IMR-90 (cell line): ENCODE data around the gene FAM168B. TPM values are rescaled to one million over a fixed set of nuclear protein-coding genes. Genes with fewer than 3 reads are reported as not detected.
A peak's percentile ranks its signal among the peaks of the same experiment; 100 is the strongest.

Source experiments
- ATAC-seq: fragments of 200-7000 bp; cut with Tn5 transposase; 2 replicates; pipeline ENCODE4 v1.9.1; 2020; ENCODE audit warnings: low read depth, mild to moderate bottlenecking, moderate library complexity
- BruUV-seq: library from RNA; stranded (reverse); fragments of 400-500 nt; replicated peaks from 2 replicates; lab custom pipeline; 2021; lab: Mats Ljungman, UMichigan
- CTCF ChIA-PET: fragments of 300-600 bp; formaldehyde crosslinking; extraction: SDS; loops from one replicate; lab custom pipeline; 2021; ENCODE audit warnings: antibody characterized with exemption; lab: Yijun Ruan, JAX
- POLR2A ChIA-PET: fragments of 300-600 bp; sonication (Branson Sonifier 250); formaldehyde crosslinking; loops from one replicate; lab custom pipeline; 2022; ENCODE audit warnings: antibody characterized with exemption; ENCODE audit not compliant: unreplicated experiment; lab: Charles Lee
- DNase-seq: peaks from one replicate; pipeline ENCODE4 v3.0.0; 2013
- H2AFZ ChIP-seq: replicated peaks from 2 replicates; pipeline ENCODE3; 2013; ENCODE audit warnings: low read length, mild to moderate bottlenecking; ENCODE audit not compliant: poor library complexity
- H2AK5ac ChIP-seq: 2 replicates; pipeline ENCODE4 v1.6.1; 2013; ENCODE audit warnings: low read depth, low read length, inconsistent platforms
- H2AK9ac ChIP-seq: replicated peaks from 2 replicates; pipeline ENCODE3; 2013; ENCODE audit warnings: mild to moderate bottlenecking, low read depth, low read length, moderate library complexity; ENCODE audit not compliant: poor library complexity
- H2BK120ac ChIP-seq: 2 replicates; pipeline ENCODE4 v1.6.1; 2013; ENCODE audit warnings: low read depth, low read length, inconsistent platforms
- H2BK15ac ChIP-seq: 3 replicates; pipeline ENCODE4 v1.6.1; 2013; ENCODE audit warnings: low read depth, low read length, inconsistent platforms
- H2BK20ac ChIP-seq: 2 replicates; pipeline ENCODE4 v1.6.1; 2013; ENCODE audit warnings: low read depth, mild to moderate bottlenecking, inconsistent platforms, low read length, moderate library complexity
- H2BK5ac ChIP-seq: 2 replicates; pipeline ENCODE4 v1.6.1; 2013; ENCODE audit warnings: mild to moderate bottlenecking, low read depth, low read length, inconsistent platforms; ENCODE audit not compliant: poor library complexity, severe bottlenecking
- H3K14ac ChIP-seq: replicated peaks from 2 replicates; pipeline ENCODE4 v1.6.1; 2013; ENCODE audit warnings: low read depth, low read length, inconsistent platforms
- H3K18ac ChIP-seq: 2 replicates; pipeline ENCODE4 v1.6.1; 2013; ENCODE audit warnings: low read depth, low read length, control low read depth
- H3K23ac ChIP-seq: 2 replicates; pipeline ENCODE4 v1.6.1; 2013; ENCODE audit warnings: low read depth, low read length, inconsistent platforms
- H3K27ac ChIP-seq: 2 replicates; pipeline ENCODE4 v1.5.1; 2013; ENCODE audit warnings: mild to moderate bottlenecking, control low read depth, low read length; ENCODE audit not compliant: insufficient read depth
- H3K27me3 ChIP-seq: 2 replicates; pipeline ENCODE4 v1.6.1; 2013; ENCODE audit warnings: low read length; ENCODE audit not compliant: control insufficient read depth, insufficient read depth
- H3K36me3 ChIP-seq: 2 replicates; pipeline ENCODE4 v1.6.1; 2013; ENCODE audit warnings: low read length, mixed read lengths; ENCODE audit not compliant: control insufficient read depth, insufficient read depth
- H3K4ac ChIP-seq: 2 replicates; pipeline ENCODE4 v1.6.1; 2013; ENCODE audit warnings: low read depth, low read length, inconsistent platforms
- H3K4me1 ChIP-seq: 2 replicates; pipeline ENCODE4 v1.6.1; 2013; ENCODE audit warnings: low read length, mixed read lengths; ENCODE audit not compliant: control insufficient read depth, insufficient read depth
- H3K4me2 ChIP-seq: 2 replicates; pipeline ENCODE4 v1.6.1; 2013; ENCODE audit warnings: low read depth, mild to moderate bottlenecking, control low read depth, low read length, moderate library complexity
- H3K4me3 ChIP-seq: 2 replicates; pipeline ENCODE4 v1.5.1; 2013; ENCODE audit warnings: low read depth, mild to moderate bottlenecking, control low read depth, low read length, moderate library complexity; ENCODE audit not compliant: insufficient read depth
- H3K56ac ChIP-seq: 2 replicates; pipeline ENCODE4 v1.6.1; 2013; ENCODE audit warnings: low read length, inconsistent platforms; ENCODE audit not compliant: insufficient read depth; ENCODE audit errors: extremely low read depth
- H3K79me1 ChIP-seq, 2 experiments: 2 replicates each; pipeline ENCODE4 v1.6.1; 2013; ENCODE audit warnings: low read length in 2 of 2, inconsistent platforms in 1 of 2, low read depth in 1 of 2
- H3K9ac ChIP-seq: 2 replicates; pipeline ENCODE4 v1.6.1; 2013; ENCODE audit warnings: low read depth, low read length, control low read depth
- H3K9me1 ChIP-seq: 2 replicates; pipeline ENCODE4 v1.6.1; 2013; ENCODE audit warnings: low read length, inconsistent platforms; ENCODE audit not compliant: insufficient read depth
- H3K9me3 ChIP-seq: 2 replicates; pipeline ENCODE4 v1.6.1; 2013; ENCODE audit warnings: low read length; ENCODE audit not compliant: control insufficient read depth, insufficient read depth
- H4K20me1 ChIP-seq: 2 replicates; pipeline ENCODE4 v1.6.1; 2013; ENCODE audit warnings: low read length, inconsistent platforms; ENCODE audit not compliant: insufficient read depth
- H4K5ac ChIP-seq: 2 replicates; pipeline ENCODE4 v1.6.1; 2013; ENCODE audit warnings: mild to moderate bottlenecking, low read depth, low read length, control low read depth
- H4K8ac ChIP-seq, 2 experiments: 2 replicates each; pipeline ENCODE4 v1.6.1; 2013; ENCODE audit warnings: low read depth in 2 of 2, low read length in 2 of 2, control low read depth in 1 of 2, inconsistent platforms in 1 of 2
- H4K91ac ChIP-seq: 2 replicates; pipeline ENCODE4 v1.6.1; 2013; ENCODE audit warnings: low read depth, low read length, inconsistent platforms; ENCODE audit not compliant: insufficient read depth
- CEBPB ChIP-seq: IDR thresholded peaks from 2 replicates; pipeline ENCODE4 v1.6.1; 2012; ENCODE audit warnings: low read depth, low read length, improper control_type of control experiment
- CTCF ChIP-seq: conservative IDR thresholded peaks from 2 replicates; pipeline ENCODE4 v1.5.1; 2012; ENCODE audit warnings: mild to moderate bottlenecking, low read depth, low read length, improper control_type of control experiment
- MAFK ChIP-seq: IDR thresholded peaks from 2 replicates; pipeline ENCODE4 v1.6.1; 2012; ENCODE audit warnings: low read depth, low read length, improper control_type of control experiment
- MXI1 ChIP-seq: IDR thresholded peaks from 2 replicates; pipeline ENCODE4 v1.6.1; 2012; ENCODE audit warnings: low read depth, mild to moderate bottlenecking, low read length, moderate library complexity, borderline replicate concordance
- RCOR1 ChIP-seq: IDR thresholded peaks from 2 replicates; pipeline ENCODE4 v1.6.1; 2012; ENCODE audit warnings: mild to moderate bottlenecking, low read length, improper control_type of control experiment; ENCODE audit not compliant: insufficient replicate concordance
- RFX5 ChIP-seq: IDR thresholded peaks from 2 replicates; pipeline ENCODE4 v1.8.0; 2012; ENCODE audit warnings: low read depth, mild to moderate bottlenecking, low read length, moderate library complexity
- whole genome bisulfite sequencing, 2 experiments: methylation state at CpG; one replicate each; pipeline versions ENCODE4 v1.1.5 to v1.1.7; 2013; ENCODE audit warnings: missing lambda C conversion rate in 2 of 2; ENCODE audit not compliant: insufficient read length in 1 of 2; ENCODE audit errors: extremely low coverage in 2 of 2; 5-methylcytosine and 5-hydroxymethylcytosine counted together
- dilution Hi-C: fragments of 300-500 bp; cut with HindIII; formaldehyde crosslinking; loops from one replicate; pipeline ENCODE4 v1.14.3; 2018; ENCODE audit warnings: low sequenced_read_pairs; ENCODE audit not compliant: unreplicated experiment
- in situ Hi-C: fragments of 300-500 bp; cut with MboI; formaldehyde crosslinking; loops from 3 replicates; pipeline ENCODE4 v1.14.3; 2019; ENCODE audit warnings: low sequenced_read_pairs, inconsistent platforms, mixed read lengths
- intact Hi-C: fragments of 100-400 bp; cut with micrococcal nuclease; formaldehyde crosslinking; loops from 2 replicates; pipeline ENCODE4 v1.10.0; 2022
- polyA plus RNA-seq, 3 experiments: library from polyadenylated mRNA; depleted of rRNA; stranded (reverse); fragments of >200 nt; gene quantifications; 2 replicates each; pipeline ENCODE4 v1.2.3, GENCODE V29; 2012; ENCODE audit warnings: low replicate concordance in 1 of 3
- total RNA-seq: library from RNA; depleted of rRNA; stranded (reverse); fragments of >200 nt; gene quantifications from 2 replicates; pipeline ENCODE4 v1.2.3, GENCODE V29; 2012

The FAM168B gene
- total and polyA plus RNA-seq, 2 of the 4 experiments (the other 2 are of a cell fraction), result 76.4 to 106 TPM

DNA sequence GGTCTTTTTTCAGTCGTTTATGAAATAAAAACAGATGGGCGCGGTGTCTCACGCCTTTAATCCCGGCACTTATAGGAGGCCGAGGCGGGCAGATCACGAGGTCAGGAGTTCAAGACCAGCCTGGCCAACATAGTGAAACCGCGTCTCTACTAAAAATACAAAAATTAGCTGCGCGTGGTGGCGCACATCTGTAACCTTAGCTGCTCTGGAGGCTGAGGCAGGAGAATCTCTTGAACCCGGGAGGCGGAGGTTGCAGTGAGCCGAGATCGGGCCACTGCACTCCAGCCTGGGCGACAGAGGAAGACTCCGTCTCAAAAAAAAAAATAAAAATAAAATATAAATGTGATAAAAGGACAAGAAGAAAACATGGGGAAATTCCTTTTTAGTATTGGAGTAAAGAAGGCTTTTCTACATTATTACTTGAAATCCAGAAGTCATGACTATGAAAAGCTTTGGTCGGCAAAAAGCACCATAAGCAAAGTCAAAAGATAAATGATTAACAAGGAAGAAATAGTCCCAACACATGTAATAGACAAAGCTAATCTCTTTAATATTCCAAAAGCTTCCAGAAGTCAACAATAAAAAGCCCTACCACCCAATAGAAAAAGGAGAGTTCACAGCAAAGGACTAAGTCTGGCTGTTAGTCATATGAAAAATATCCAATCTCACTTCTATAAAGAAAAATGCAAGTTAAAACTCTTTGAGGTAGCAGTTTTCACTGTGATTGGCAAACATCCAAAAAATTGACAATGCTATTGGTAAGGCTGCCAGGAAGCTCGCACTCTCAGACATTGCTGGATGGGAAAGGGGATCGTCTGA lies 1.4 kb upstream of the FAM168B start (continued):
- TF ChIP-seq MXI1 (no peak), CEBPB (no peak)

DNA sequence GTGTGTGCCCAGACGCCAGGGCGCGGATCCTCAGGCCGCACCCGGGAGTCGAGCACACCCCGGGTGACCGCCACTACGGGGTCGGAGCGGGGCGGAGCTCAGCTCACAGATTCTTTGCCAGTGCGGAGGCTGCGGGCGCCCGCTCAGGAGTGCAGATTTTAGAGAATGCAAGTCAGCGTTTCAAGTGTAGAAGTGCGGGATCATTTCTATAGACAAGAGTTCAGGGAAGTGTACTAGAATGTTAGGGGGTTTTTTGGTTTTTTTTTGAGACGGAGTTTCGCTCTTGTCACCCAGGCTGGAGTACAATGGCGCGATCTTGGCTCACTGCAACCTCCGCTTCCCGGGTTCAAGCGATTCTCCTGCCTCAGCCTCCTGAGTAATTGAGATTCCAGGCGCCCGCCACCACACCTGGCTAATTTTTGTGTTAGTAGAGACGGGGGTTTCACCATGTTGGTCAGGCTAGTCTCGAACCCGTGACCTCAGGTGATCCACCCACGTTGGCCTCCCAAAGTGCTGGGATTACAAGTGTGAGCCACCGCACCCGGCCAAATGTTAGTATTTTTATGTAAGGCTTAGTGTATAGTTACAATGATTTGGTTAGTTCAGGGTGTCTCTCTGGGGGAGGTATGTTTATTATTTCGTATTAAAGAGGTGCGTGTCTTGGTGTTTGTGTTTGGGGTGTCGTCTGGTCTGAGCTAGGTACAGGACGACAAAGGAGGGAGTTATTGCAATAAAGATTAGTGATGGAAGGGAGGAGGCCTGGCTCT lies 619 bp upstream of the FAM168B start:
- intact Hi-C loops, result loop anchor here (5.0 to 10.0 kb wide), 2 partner anchors 37 to 299 kb away; no protein-coding TSS in a partner anchor
- H4K91ac ChIP-seq, result peak overlapping the region; percentile 86
- H2AK5ac ChIP-seq, result no peak overlapping the region
- H3K79me1 ChIP-seq, result peaks cover 5% of the 10 kb centered on the region in 2 experiments; a peak in 3 of 4 replicates
- H3K14ac ChIP-seq, result peak overlapping the region; percentile 58
- ATAC-seq, result peak; percentile 79
- H3K27me3 ChIP-seq, result no peaks in the 10 kb centered on the region
- in situ Hi-C loops, result no loop called here
- H3K27ac ChIP-seq, result peak overlapping the region; percentile 84
- CTCF ChIA-PET, result interaction anchor here (0.5 kb wide), 1 partner anchor 13 kb away, joined by 3 read pairs; no protein-coding TSS in a partner anchor
- peaks cover 28% of the 10 kb centered on the region for H4K20me1 ChIP-seq
- peak overlapping the region; percentile 91 for H2AFZ ChIP-seq
- no peaks in the 10 kb centered on the region; the same call in 1 of the 2 replicates for H3K9me1 ChIP-seq
- no peaks in the 10 kb centered on the region for H3K4me1 ChIP-seq
- H3K36me3 ChIP-seq, result peaks cover 4% of the 10 kb centered on the region
- no peak overlapping the region for H2BK20ac ChIP-seq
- H3K4me3 ChIP-seq, result peak overlapping the region; percentile 89
- no peak overlapping the region for H2BK15ac ChIP-seq
- H3K4me2 ChIP-seq, result peak overlapping the region; percentile 59
- H3K18ac ChIP-seq, result peak overlapping the region; percentile 31; the same call in 1 of the 2 replicates
- BruUV-seq, result no TSS peak
- H3K9me3 ChIP-seq, result no peaks in the 10 kb centered on the region
- peak overlapping the region; percentile 43 for H2BK5ac ChIP-seq
- TF ChIP-seq RCOR1, result no peak
- TF ChIP-seq MAFK, result peak; percentile 58
- TF ChIP-seq RFX5, result no peak
- no peak; the same call in 1 of the 2 replicates for TF ChIP-seq CTCF
- dilution Hi-C loops, result no loop called here
- peak overlapping the region; percentile 23; the same call in 1 of the 2 replicates for H2BK120ac ChIP-seq
- peak overlapping the region; percentile 76 for H4K5ac ChIP-seq
- H4K8ac ChIP-seq, result peak overlapping the region; percentile 84 to 99
- H3K56ac ChIP-seq, result peak overlapping the region; percentile 70
- peak overlapping the region; percentile 80 for H3K9ac ChIP-seq
- peak overlapping the region; percentile 31 for H2AK9ac ChIP-seq
- POLR2A ChIA-PET, result interaction anchor here (1.2 kb wide), 1 partner anchor 17 kb away, joined by 6 read pairs; no protein-coding TSS in a partner anchor
- H3K23ac ChIP-seq, result no peak overlapping the region
- 35% methylated on average over 6 of the region's 37 CpGs; no CpG with 5 or more reads in 1 of the 2 experiments for WGBS, 2 experiments
- H3K4ac ChIP-seq, result peak overlapping the region; percentile 38; the same call in 1 of the 2 replicates
- DNase-seq, result no peak
